Mesenteric fat pad (tissue), 1 donor: Measurements from ENCODE around the gene C15orf62. TPM values are rescaled to one million over a fixed set of nuclear protein-coding genes. Genes with fewer than 3 reads are reported as not detected.

Experiments
- DNase-seq: peaks from one replicate; pipeline ENCODE4 v3.0.0-alpha.2; 2020; ENCODE audit warnings: low spot score
- total RNA-seq: library from RNA; stranded (reverse); fragmentation: NEBNext Ultra II Directional; extraction: Animal tissue kit (Norgen Biotek cat#: 25700); gene quantifications from one replicate; pipeline ENCODE4 v1.2.1, GENCODE V29; 2021
- donor health status: DM: yes; HTN: yes; CAD: no.

Gene C15orf62
- total RNA-seq, 1 donor from 2014 or later, result 0.19 TPM

GRCh38 chr15:40812721-40813425 lies 43.1 kb downstream of the C15orf62 start:
- no peak for DNase-seq

- no peak for DNase-seq
Measured at GRCh38 chr15:40815042-40815698, 45.4 kb downstream of the C15orf62 start.

GRCh38 chr15:40819048-40819447 lies 49.3 kb downstream of the C15orf62 start:
- DNase-seq, result no peak

GRCh38 chr15:40821195-40821594 lies 51.4 kb downstream of the C15orf62 start:
- DNase-seq, result no peak

Other genes starting within 250 kb of the C15orf62 start
- 23.7 TPM for gene CCDC32, start 204.9 kb upstream of the C15orf62 start, total RNA-seq
- 6.9 TPM for gene RPUSD2, start 200.7 kb upstream of the C15orf62 start, total RNA-seq
- gene KNL1, start 175.7 kb upstream of the C15orf62 start, total RNA-seq, result 0.35 TPM
- gene RAD51, start 74.8 kb upstream of the C15orf62 start, total RNA-seq, result 0.32 TPM
- gene RMDN3, start 14.7 kb upstream of the C15orf62 start, total RNA-seq, result 57.0 TPM
- gene GCHFR, start 5.9 kb upstream of the C15orf62 start, total RNA-seq, result 17.1 TPM
- gene ZFYVE19, start 37.1 kb downstream of the C15orf62 start, total RNA-seq, result 9.8 TPM
- 25.8 TPM for gene DNAJC17, start 37.5 kb downstream of the C15orf62 start, total RNA-seq
- not detected for gene PPP1R14D, start 58.7 kb downstream of the C15orf62 start, total RNA-seq
- gene SPINT1, start 74.1 kb downstream of the C15orf62 start, total RNA-seq, result 2.7 TPM
- gene RHOV, start 104.3 kb downstream of the C15orf62 start, total RNA-seq, result not detected
- 29.3 TPM for gene VPS18, start 124.5 kb downstream of the C15orf62 start, total RNA-seq
- gene DLL4, start 159.4 kb downstream of the C15orf62 start, total RNA-seq, result 15.2 TPM
- 2.4 TPM for gene CHAC1, start 183.5 kb downstream of the C15orf62 start, total RNA-seq